Measurements from ENCODE around the gene SLK. TPM values are rescaled to one million over a fixed set of nuclear protein-coding genes. Genes with fewer than 3 reads are reported as not detected.

SLK gene
- total RNA-seq (2014; rRNA removed; shearing (Covaris generic)) = 51.6 and 64.0 TPM in 2 replicates

DNA sequence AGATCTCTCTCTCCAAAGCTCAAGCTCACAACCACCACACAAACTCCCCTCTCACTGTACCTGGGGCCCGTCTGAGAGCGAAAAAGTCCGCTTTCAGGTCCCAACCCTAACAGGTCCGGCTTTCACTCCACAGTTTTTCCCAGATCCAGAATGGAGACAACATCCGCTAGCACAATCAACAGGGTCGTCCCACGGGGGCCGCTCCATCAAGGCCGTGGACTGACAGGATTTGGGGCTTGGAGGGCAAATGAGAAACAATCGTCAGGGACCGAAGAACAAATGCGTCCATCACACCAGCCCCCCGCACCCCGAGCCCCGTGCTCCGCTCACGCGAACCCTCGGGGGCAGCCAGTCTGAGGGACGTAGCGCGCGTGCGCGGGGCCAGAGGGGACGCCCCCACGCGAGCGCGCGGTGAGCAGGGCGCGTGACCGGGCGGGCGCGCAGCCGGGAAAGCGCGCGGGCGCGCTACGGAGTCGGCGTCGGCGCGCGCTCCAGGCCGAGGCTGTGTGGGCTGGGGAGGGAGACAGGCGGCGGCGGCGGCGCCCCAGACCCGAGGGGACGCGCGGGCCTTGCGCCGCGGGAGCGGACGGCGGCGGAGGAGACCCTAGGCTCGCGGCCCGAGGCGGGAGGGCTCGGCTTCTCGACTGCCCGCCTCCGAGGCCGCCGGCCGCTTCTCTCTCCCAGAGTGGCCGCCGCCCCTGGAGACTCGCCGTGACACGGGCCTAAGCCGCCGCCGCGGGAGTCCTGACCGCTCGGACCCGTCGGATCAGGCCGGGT is at the start of gene SLK:
SLK (plus strand) TSS at position 470 of the 777 bp plus-strand sequence. CDS start 606 bp downstream, outside the sequence.
- DNase-seq (ENCODE audit: low read depth) = peak; percentile 82

DNA sequence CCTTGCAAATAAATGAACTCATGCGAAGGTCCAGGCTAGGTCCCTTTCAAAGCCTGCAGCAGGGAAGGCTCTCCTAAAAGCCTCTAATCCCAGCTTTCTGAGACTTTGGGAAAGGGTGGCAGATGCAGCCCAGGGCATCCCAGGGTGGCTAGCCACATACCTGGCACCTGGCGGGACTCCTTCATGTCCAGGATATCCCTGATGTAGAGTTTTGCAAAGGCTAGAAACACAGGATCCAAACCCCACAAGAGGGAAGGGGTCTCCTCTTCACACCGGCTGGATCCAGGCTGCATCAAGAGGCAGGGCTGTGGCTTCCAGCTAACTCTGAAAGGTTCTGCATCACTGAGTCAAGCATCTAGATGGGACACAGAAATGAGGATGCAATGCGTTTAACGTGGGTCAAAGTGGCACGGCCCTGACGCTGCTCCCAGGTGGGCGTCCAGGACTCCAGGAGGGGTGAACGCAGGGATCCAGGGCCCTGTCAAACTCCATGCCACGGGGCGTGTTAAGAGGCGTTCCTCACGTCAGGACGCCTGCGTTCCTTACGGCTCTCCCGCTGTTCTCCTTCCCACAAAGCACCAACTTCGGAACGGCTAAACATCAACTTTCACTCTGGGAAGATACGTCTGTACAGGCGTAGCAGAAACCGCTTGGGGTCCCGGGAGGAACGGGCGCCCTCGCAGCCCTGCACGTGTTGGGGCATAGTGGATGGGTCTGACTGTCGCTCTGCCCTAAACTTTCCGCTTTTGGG is 49.5 kb upstream of the SLK start:
- no peak for DNase-seq (ENCODE audit: low read depth)

DNA sequence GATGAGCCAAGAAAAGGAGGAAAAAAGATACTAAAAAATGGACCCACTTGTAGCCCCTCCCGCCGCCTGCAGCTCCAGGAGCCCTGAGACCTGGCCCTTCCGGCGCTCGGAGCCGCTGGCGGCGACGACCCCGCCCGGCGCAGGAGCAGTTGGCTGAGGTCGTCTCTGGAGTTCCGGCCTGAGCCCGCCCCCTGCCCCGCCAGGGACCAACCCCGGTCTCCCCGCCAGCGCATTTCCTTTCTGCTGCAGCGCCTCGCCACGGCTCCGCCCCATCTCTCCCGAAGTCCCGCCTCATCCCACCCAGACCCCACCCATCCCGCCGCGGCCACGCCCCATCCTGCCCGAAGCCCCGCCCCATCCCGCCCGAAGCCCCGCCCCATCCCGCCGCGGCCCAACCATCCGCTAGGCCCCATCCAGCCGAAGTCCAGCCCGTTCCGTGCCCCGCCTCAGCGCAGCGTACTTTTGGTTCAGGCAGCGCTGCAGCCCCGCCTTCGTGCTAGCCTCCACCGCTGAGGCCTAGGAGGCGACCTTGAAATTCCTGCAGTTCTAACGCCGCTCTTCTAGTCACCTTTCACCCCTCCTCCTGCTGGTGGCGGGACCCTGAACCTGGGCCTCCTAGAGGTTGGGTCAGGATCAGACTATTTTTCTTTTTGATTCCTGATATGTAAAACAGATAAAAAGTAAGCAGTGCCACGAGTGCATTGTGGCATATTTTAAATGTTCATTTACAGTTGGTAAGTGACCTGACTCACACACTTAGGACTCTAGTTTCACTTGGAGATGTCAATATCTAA is 48.7 kb upstream of the SLK start, which contains the start of gene STN1:
STN1 (minus strand) TSS at position 132 of the 794 bp plus-strand sequence. CDS start 590 bp downstream, outside the sequence.
- peak; percentile 94 for DNase-seq (ENCODE audit: low read depth)

DNA sequence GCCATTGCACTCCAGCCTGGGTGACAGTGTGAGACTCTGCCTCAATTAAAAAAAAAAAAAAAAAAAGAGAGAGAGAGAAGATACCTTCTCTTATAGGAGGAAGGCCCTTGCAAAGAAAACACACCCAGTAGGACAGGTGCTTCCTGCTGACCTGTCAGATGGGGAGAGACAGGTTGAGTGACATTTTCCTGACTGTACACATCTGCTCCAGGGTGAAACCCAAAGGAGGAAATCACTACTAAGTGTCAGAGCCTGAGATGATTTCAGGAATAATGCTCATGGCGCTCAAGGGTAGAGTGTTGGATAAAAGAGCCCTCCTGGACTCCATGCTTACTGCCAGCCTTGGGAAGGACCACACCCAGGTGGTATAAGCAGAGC is 47.3 kb upstream of the SLK start:
- DNase-seq (ENCODE audit: low read depth) = no peak

DNA sequence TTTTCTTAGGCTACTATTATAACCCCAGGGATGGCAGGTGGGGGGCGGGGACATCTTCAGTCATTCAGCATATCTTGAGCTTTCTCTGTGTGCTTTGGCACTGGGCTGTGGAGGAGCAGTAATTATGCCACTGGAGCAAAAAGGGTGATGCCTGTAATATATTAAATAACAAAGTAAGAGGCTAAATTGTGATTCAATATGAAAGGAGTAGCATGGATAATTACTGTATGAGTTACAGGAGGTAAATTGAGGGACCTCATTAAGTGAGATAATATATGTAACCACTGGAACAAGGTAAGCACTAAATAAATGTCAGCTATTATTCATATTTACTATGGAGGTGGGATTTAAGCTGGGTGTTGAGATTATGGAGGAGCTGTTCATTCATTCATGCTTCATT is 45.7 kb upstream of the SLK start:
- no peak for DNase-seq (ENCODE audit: low read depth)

DNA sequence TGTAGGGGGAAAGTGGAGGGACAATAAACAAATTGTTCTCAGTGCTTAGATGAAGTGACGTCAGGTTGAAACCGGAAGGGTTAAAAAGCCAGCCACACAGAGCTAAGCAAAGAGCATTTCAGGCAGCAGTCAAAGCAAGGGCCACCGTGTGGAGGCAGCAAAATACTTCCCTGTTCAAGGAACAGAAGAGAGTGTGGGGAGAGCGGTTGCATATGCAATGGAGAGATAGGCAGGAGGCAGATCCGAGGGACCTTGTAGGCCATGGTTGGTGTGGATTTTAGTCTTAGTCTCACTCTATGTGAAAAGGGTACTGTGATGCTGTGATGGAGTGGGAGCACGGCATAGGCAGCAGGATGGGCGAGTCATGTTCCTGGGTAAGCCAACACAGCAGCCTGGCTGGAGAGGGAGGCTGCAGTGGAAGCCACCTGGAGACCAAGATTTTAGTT is 45.2 kb upstream of the SLK start:
- DNase-seq (ENCODE audit: low read depth) = peak; percentile 44

DNA sequence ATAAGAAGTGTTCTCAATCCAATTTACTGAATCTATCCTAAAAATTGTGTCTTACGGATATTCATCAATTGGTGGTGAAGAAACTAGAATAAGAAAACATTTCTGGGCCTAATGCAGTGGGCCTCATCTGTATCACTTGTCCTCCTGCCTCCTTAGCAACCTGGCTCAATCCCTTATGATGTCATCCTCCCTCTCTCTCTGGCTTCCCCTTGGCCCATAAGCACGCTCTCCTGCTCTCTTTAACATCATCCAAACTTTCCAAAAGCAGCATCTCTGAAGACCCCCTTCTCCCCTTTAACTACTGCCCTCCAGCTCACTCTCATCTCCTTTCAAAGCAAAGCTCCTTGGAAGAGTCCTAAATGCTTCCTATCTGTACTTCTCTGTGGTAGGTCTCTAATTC is 44.3 kb upstream of the SLK start:
- no peak for DNase-seq (ENCODE audit: low read depth)

DNA sequence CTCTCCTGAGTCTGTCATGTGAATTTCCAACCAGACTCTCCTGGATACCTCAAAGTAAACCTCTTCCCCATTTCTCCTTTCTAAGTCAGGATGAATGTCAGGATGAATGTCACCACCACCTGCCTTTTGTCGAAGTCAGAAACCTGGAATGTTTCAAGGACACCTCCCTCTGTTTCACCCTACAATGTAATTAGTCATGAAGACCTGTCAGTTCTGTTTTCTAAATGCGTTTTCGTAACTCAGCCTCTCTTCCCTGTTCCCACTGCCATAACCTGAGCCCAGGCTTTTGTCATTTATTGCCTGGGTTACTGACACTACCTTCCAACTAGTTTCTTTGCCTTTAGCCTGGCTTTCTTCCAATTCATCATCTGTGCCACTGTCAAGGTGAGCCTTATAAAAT is 43.4 kb upstream of the SLK start:
- no peak for DNase-seq (ENCODE audit: low read depth)

DNA sequence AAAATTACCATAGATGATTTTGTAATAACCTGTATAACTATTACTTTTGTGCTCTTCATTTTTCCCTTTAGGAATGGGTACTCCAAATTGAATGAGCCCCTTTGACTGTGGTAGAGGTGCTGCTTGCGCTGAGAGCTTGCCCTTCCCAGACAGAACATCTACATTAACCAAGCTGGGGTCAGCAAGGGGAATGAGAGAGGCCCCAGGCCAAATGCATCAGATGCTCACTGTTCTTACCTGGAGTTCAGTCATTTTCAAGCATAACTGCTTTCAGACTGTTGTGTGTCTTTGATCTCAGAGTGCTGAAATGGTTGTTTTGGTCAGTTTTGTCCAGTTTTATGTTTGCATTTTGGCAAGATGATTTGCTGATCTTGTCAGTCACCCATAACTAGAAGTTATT is 41.3 kb upstream of the SLK start:
- DNase-seq (ENCODE audit: low read depth) = no peak

DNA sequence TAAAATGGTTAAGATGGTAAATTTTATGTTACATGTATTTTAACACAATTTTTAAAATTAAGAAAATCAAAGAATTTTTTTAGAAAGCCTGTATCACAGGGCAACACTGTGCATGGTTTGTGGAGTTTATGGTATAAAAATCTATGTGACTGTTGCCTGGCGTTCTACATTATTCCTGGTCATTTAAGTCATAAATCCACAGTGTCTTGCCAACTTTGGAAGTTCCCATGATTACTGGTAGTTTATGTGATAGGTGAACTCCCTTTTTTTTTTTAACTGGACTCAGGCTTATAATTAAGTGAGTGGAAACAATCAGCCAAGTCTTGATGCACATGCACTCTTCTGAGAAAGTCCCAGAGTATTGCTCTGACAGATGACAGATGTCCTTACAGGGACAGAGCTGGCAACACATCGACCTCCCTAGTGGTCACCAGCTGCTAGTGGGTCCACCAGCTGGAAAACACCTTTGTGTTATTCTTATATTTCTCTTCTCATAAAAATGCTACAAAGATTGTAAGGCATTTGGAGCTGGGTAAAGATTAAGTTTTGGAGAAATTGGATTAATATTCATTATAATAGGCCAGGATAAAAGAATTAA is 40.1 kb upstream of the SLK start:
- no peak for DNase-seq (ENCODE audit: low read depth)

DNA sequence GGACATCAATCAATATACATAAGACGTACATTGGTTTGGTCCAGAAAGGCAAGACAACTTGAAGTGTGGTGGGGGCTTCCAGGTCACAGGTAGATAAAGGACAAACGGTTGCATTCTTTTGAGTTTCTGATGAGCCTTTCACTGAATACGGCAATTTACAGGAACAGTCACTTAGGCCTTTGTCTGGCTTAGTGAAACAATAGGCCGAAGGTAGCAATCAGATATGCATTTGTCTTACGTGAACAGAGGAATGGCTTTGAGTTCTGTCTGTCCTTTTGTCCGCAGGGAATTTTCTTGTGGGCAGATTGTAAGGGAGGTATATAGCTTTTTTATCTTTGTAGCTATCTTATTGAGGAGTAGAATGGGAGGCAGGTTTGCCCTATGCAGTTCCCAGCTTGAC is 38.2 kb upstream of the SLK start:
- DNase-seq (ENCODE audit: low read depth) = no peak

DNA sequence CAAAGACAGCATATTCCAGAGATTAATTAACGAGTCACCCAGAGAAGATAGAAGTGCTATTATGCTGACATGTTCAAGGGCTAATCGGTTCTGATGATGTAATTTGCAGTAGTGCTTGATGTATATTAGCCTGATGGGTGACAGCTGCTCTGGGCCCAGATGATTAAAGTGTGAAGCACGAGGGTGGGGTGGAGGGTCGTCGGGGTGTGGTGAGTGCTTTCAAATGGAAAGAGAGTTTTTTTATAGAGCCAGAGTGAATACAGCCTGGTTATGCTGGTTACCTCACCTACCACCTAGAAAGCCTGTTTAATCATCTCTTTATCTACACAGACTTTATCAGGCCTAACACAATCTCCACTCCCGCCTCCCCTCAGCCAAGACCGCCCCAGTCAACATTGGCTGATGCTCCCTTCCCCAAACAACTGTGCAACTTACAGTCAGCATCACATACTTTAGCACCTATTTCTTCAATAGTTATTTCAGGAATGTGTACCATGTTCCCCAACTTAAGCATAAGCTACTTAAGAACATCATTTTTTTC is 37.5 kb upstream of the SLK start:
- no peak for DNase-seq (ENCODE audit: low read depth)

DNA sequence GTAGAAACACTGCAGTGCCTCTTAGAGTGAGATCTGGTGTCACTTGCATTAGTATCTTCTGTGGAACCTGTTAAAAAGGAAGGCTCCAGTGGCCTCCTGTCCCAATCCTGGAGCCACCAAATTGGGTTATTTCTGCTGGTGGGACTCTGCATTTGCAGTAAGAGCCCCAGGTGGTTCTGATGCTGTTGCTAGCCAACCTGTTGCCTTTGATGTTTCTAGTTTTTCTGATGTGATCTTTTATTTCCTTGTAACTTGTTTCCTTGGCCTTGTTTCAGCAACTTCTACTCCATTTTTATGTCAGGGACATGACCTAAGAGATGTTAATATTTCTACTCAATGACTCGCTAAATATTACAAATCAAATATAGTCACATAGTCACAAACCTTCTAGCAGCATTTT is 36.5 kb upstream of the SLK start:
- no peak for DNase-seq (ENCODE audit: low read depth)

DNA sequence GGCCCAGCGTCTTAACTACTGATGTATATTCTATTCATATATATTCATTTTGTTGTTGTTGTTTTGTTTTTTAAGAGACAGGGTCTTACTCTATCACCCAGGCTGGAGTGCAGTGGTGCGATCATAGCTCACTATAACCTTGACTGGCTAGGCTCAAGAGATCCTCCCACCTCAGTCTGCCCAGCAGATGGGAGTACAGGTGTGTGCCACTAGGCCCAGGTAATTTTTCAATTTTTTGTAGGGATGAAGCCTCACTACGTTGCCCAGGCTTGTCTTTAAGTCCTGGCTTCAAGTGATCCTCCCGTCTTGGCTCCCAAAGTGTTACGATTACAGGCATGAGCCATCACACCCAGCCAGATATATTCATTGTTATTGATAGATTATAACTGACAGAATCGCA is 36.1 kb upstream of the SLK start:
- no peak for DNase-seq (ENCODE audit: low read depth)

DNA sequence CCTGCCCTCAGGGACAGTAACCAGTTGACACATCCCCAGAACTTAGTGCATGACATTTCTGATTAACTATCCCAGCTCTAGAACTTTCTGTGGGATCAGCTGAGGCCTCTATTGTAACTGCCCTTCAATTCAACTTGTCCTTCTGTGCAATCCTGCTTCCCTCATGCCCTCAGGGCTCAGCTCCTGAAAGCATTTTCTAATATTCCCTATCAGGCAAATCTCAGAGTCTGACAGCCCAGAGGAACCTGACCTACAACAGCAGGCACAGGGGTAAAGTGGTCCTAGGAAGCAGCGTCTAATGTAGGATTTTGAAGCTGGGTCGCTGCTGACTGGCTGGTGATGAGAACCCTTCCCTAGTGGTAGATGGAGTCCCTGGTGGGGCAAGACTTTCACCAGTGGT is 35.3 kb upstream of the SLK start:
- DNase-seq (ENCODE audit: low read depth) = no peak

DNA sequence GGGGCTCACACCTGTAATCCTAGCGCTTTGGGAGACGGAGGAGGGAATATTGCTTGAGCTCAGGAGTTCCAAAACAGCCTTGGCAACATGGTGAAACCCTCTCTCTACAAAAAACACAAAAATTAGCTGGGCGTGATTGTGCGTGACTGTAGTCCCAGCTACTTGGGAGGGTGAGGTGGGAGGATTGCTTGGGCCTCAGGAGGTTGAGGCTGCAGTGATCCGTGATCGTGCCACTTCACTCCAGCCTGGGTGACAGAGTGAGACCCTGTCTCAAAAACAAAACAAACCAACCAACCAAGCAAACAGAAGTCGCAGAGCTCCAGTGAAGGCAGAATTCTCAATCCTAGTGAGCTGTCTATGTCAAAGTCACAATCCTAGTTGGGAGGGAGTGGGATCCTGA is 34.7 kb upstream of the SLK start:
- DNase-seq (ENCODE audit: low read depth) = no peak

DNA sequence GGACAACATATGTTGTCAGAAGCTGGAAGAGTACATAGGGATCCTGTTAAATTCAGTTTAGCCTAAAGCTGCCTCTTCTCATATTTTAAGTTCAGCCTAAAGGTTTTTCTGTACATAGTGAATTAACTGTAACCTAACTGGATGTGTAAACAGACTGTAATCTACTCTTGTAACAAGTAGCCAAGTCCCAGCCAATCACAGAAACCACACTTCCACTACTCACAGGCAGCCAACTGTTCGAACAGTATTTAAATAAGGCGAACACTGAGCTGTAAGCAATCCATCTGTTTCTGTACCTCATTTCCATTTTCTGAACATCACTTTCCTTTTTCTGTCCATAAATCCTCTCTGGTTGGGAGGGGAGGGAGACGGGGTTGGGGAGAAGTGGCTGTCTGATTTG is 34.0 kb upstream of the SLK start:
- DNase-seq (ENCODE audit: low read depth) = no peak

DNA sequence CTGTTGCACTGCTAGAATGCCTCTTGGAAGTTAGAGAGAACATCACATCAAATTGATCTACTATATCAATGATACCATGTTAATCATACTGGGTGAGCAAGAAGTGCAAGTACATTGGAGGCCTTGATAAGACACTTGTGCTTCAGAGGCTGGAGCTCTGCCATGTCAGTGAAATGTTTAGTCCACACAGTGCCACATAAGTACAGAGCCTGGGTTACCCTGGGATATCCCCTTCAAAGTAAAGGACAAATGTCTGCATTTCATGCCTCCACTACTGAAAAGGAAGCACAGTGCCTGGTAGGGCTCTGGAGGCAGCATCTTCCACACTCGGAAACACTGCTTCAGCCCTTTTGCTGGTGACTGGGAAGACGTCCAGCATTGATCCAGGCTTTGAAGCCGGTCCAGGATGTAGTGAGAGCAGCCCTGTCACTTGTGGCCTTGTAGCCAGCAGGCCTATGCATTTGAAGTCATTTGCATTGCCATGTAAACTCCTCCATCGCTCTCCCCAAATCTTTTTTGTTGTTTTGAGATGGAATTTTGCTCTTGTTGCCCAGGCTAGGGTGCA is 33.3 kb upstream of the SLK start:
- no peak for DNase-seq (ENCODE audit: low read depth)

DNA sequence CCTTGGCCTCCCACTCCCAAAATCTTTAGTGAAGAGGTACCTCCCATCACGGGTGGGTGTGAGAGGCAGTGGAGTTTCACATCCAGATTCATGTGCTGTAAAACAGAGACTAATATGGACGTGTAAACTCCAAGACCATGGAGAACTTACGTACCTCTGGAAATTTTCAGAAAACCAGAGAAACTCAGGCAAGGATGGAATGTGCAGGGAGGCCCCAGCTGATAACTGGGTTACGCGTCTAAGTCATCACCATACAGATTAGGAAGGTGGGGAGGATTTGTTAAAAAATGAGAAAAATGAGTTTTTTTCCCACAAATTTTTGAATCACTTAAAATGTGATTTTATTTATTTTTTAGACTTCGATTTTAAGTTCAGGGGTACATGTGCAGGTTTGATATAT is 32.6 kb upstream of the SLK start:
- no peak for DNase-seq (ENCODE audit: low read depth)

DNA sequence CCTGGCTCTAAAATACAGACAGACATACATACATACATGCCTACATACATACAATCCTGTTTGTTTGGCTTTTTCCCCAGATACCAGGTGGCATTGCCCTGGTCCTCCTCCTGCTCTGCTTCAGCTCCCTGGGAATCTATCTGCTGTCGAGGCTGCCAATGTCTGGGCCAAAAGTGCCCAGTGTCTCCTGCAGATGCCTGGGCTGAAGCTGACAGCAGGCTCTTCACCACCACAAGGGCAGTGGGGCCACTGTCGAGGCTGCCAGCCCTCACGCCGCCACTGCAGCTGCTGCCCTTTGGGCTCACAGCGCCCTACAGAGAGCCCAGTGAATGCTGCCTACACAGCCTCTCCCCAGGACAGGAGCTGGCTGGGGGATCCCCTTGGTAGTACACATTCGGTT is 30.9 kb upstream of the SLK start:
- no peak for DNase-seq (ENCODE audit: low read depth)

DNA sequence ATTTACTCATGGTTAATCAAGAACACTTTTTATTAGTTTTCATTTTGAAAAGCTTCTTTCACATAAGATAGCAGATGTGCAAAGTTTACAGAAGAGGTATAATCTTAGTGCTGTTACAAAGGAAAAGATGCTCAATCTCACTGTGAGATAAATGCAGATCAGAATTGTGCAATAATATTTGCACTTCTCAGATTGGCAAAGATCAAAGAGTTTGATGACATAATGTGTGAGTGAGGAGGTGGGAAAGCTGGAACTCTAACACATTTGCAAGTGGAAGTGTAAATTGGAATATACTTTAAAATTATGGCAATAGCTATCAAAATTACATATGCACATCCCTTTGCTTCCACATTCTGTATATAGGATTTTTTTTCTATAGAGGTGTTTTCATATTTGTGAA is 27.4 kb upstream of the SLK start:
- DNase-seq (ENCODE audit: low read depth) = no peak
